OCI-LY3 (cell line): ENCODE data around the gene CHST8.

Experiments used
- CTCF ChIP-seq: fragments of 200-600, 300-600 bp; sonication (generic); IDR thresholded peaks from 2 replicates; pipeline ENCODE4 v1.5.1; 2014; ENCODE audit warnings: antibody characterized with exemption, low read length, low read depth
- EZH2phosphoT487 ChIP-seq: fragments of 200-600 bp; shearing (Covaris generic); IDR thresholded peaks from 2 replicates; pipeline ENCODE4 v1.6.1; 2018; ENCODE audit warnings: antibody characterized with exemption, mixed run types, low read depth

DNA sequence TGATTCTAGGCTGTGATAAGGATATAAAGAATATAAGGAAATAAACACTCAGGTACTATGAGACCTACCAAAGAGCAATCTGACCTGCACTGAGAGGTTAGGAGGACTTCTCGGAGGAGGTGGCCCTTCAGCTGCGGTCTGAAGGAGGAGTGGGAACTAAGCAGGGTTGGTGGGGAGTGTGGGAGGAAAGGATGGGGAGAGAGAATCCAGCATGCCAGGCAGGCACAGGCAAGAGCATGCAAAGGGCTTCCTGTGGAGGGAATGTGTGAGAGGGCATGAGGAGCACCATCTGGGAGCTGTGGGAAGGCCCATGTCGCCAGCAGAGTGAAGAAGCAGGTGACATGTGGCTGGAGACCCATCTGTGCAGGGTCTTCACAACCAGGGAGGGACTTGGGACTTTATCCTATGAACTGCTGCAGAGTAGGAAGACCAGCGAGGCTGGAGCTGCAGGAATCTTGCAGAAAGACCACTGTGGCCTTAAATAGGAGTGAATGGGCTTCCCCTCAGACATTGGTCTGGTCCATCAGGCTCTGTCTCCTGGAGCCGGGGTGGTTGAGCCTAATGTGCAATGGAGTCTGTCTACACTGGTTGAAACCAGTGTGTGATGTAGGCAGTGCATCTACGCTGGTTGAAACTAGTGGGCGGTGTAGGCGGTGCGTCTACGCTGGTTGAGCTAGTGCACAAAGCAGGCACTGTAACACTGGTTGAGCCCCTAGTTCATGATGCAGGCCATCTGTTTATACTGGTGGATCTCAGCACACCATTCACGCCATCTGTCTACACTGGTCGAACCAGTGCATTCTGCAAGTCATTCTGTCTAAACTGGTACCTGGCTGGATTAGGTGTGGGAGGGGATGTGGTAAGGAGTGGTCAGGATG lies 6.4 kb downstream of the CHST8 start:
- TF ChIP-seq CTCF (no peak), EZH2phosphoT487 (no peak)
